ENCODE data around the gene MS4A14. TPM values are rescaled to one million over a fixed set of nuclear protein-coding genes. Genes with fewer than 3 reads are reported as not detected.
A peak's percentile ranks its signal among the peaks of the same experiment; 100 is the strongest.
"Not testable (repeated sequence)": the region's sequence is repeated elsewhere in the genome, so short reads cannot be mapped to it uniquely, and the experiment has no call there.

Gene MS4A14
- total RNA-seq, 2 donors from 2014 or later, result 0.17 to 1.1 TPM

GRCh38 chr11:60360621-60361020, 35.6 kb upstream of the MS4A14 start:
- DNase-seq, result no peak
- H3K4me3 ChIP-seq, result no peak overlapping the region
- no peaks in the 10 kb centered on the region for H3K27me3 ChIP-seq
- no peaks in the 10 kb centered on the region for H3K9me3 ChIP-seq
- H3K9ac ChIP-seq (ENCODE audit: low read depth in 2 of 2, low read length in 2 of 2), result no peak overlapping the region
- no peaks in the 10 kb centered on the region for H3K36me3 ChIP-seq
- intact Hi-C loops (cut with DNase I), result loop anchor here (5.0 kb wide), 1 partner anchor 127 kb away; no protein-coding TSS in a partner anchor
- TF ChIP-seq CTCF (IDR thresholded peaks at IDR 0.05), result no peak
- no peak overlapping the region for H3K27ac ChIP-seq
- no peaks in the 10 kb centered on the region for H3K4me1 ChIP-seq

- H3K36me3 ChIP-seq, result no peaks in the 10 kb centered on the region
- no peaks in the 10 kb centered on the region for H3K4me1 ChIP-seq
- no peaks in the 10 kb centered on the region for H3K27me3 ChIP-seq
- DNase-seq, result no peak
- no peak for TF ChIP-seq CTCF (IDR thresholded peaks at IDR 0.05)
- no peak overlapping the region for H3K27ac ChIP-seq
- H3K4me3 ChIP-seq, result no peak overlapping the region
- no peaks in the 10 kb centered on the region for H3K9me3 ChIP-seq
- intact Hi-C loops (cut with DNase I), result loop anchor here (2.0 to 5.0 kb wide), 2 partner anchors 125 to 257 kb away; no protein-coding TSS in a partner anchor
- no peak overlapping the region for H3K9ac ChIP-seq (ENCODE audit: low read depth in 2 of 2, low read length in 2 of 2)
These were observed 34.0 kb upstream of the MS4A14 start for GRCh38 chr11:60362241-60362640.

GRCh38 chr11:60363542-60364470, 32.5 kb upstream of the MS4A14 start:
- intact Hi-C loops (cut with DNase I), result loop anchor here (2.0 to 5.0 kb wide), 2 partner anchors 123 to 255 kb away; no protein-coding TSS in a partner anchor
- TF ChIP-seq CTCF (IDR thresholded peaks at IDR 0.05), result peak; percentile 79

GRCh38 chr11:60366262-60366904, 29.9 kb upstream of the MS4A14 start:
- H3K9ac ChIP-seq (ENCODE audit: low read depth in 2 of 2, low read length in 2 of 2); H3K9me3 ChIP-seq; DNase-seq; H3K27me3 ChIP-seq; H3K27ac ChIP-seq; intact Hi-C loops (cut with DNase I); H3K4me1 ChIP-seq; H3K4me3 ChIP-seq; H3K36me3 ChIP-seq: not testable (repeated sequence)

More at GRCh38 chr11:60363542-60364470, 32.5 kb upstream of the MS4A14 start:
- Histone ChIP-seq H3K27me3 (no peaks in the 10 kb centered on the region), H3K4me3 (no peak overlapping the region), H3K9me3 (no peaks in the 10 kb centered on the region), H3K4me1 (no peaks in the 10 kb centered on the region), H3K9ac (ENCODE audit: low read depth in 2 of 2, low read length in 2 of 2) (no peak overlapping the region), H3K27ac (peak overlapping the region; percentile 16), H3K36me3 (no peaks in the 10 kb centered on the region)
- DNase-seq, result peak; percentile 74

GRCh38 chr11:60367009-60367408, 29.2 kb upstream of the MS4A14 start:
- no peak overlapping the region for H3K4me3 ChIP-seq
- H3K27me3 ChIP-seq, result no peaks in the 10 kb centered on the region
- TF ChIP-seq CTCF (IDR thresholded peaks at IDR 0.05), result no peak
- intact Hi-C loops (cut with DNase I), result no loop called here
- no peak for DNase-seq
- no peak overlapping the region for H3K9ac ChIP-seq (ENCODE audit: low read depth in 2 of 2, low read length in 2 of 2)
- no peaks in the 10 kb centered on the region for H3K9me3 ChIP-seq
- no peak overlapping the region for H3K27ac ChIP-seq
- no peaks in the 10 kb centered on the region for H3K4me1 ChIP-seq
- no peaks in the 10 kb centered on the region for H3K36me3 ChIP-seq
